Stimulated activated CD8-positive, alpha-beta memory T cell treated with anti-CD3 and anti-CD28 coated beads, Interleukin-2, amount 100 ng/mL, for 48 hours (primary cell): ENCODE measurements around the gene DBNL.

Experiments used
- DNase-seq, 2 donors: peaks; one replicate each; pipeline ENCODE4 v3.0.0-alpha.2; 2020; ENCODE audit warnings: low read depth in 2 of 2

The DBNL gene

DNA sequence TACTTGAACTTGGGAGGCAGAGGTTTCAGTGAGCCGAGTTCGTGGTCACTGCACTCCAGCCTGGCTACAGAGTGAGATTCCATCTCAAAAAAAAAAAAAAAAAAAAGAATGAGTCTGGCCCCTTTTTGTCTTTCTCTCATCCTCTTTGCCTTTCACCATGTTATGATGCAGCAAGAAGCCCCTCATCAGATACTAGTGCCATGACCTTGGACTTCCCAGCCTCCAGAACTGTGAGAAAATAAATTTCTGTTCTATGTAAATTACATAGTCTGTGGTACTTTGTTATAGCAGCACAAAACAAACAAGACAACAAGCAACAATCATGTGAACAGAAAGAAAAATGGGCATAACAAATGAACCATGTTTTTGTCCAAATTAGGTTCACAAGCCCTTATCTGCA lies 2.3 kb upstream of the DBNL start:
- DNase-seq: no peak

- no peak for DNase-seq
These were observed 600 bp upstream of the DBNL start for GRCh38 chr7:44043902-44044301.

DNA sequence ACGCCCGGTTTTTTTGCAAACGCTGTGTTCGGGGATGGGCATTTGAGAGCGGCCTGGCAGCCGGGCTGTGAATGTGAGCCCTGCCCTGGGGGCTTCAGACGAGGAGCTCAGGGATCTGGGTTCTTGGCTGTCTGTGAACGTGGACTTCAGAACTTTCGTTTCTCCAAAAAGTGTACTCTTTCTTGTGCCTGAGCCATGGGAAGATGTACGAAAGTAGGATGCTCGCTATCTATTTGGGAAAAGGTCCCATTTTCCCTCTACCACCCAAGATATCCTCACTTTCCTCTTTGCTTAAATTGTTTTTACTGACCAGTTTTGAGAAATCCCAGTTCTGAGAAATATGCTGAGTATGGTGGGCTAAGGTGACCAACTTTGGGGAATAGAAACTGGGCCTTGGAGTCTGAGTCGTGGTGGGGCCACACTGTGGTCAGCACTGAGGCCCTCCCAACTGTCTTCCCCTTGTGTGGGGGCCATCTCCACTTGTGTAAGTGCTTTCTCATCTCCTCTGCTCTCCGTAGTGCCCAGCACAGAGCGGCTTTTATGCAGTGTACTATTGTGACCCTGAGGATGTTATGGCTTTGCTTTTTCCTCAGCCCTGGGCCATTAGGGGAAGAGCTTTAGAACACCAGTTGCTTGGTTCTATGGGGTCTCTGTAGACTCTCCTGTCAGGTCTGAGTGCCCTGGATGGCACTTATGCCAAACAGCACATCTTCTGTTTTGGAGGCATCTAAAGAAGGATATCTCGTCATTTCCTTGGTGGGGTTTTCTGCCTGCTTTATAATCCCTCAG lies 918 bp downstream of the DBNL start:
- DNase-seq: no peak

- DNase-seq: no peak
These were observed 2.0 kb downstream of the DBNL start for GRCh38 chr7:44046321-44047061.

- DNase-seq: no peak
These were observed 3.7 kb downstream of the DBNL start for GRCh38 chr7:44048031-44048795.

GRCh38 chr7:44050121-44050914 lies 5.8 kb downstream of the DBNL start:
- no peak for DNase-seq

GRCh38 chr7:44050915-44051560 lies 6.5 kb downstream of the DBNL start:
- DNase-seq: no peak

GRCh38 chr7:44051611-44052220 lies 7.2 kb downstream of the DBNL start:
- no peak for DNase-seq

DNA sequence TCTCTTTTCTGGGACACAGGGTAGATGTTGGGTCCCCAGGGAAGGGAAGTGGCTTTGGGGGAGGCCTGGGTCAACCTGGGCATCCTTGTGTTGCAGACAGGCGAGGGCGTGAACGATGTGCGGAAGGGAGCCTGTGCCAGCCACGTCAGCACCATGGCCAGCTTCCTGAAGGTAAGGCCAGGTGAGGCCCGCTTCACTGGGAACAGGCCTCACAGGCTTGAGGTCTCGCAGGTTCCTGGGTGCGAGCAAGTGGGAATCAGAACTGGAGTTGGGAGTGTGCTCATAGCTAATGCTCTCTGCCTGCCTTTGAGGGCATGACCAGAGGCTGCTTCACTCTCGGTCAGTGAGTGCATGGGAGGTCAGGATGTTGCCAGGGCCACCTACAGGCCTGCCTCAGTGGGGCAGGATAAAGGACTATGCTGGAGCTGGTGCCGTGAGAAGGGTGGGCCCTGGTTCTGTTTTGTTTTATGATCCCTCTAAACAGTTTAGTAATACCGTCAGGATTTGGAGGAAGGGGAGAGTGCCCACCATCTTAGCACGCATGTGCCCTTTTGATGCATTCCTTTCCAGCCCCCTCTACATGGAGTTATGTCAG lies 8.4 kb downstream of the DBNL start:
- DNase-seq: no peak

- DNase-seq: no peak
These were observed 12.2 kb downstream of the DBNL start for GRCh38 chr7:44056681-44057080.

- DNase-seq: no peak
These were observed 12.8 kb downstream of the DBNL start for GRCh38 chr7:44057181-44057848.

- no peak for DNase-seq
These were observed 13.6 kb downstream of the DBNL start for GRCh38 chr7:44057849-44058758.

GRCh38 chr7:44058759-44059218 lies 14.3 kb downstream of the DBNL start:
- no peak for DNase-seq

DNA sequence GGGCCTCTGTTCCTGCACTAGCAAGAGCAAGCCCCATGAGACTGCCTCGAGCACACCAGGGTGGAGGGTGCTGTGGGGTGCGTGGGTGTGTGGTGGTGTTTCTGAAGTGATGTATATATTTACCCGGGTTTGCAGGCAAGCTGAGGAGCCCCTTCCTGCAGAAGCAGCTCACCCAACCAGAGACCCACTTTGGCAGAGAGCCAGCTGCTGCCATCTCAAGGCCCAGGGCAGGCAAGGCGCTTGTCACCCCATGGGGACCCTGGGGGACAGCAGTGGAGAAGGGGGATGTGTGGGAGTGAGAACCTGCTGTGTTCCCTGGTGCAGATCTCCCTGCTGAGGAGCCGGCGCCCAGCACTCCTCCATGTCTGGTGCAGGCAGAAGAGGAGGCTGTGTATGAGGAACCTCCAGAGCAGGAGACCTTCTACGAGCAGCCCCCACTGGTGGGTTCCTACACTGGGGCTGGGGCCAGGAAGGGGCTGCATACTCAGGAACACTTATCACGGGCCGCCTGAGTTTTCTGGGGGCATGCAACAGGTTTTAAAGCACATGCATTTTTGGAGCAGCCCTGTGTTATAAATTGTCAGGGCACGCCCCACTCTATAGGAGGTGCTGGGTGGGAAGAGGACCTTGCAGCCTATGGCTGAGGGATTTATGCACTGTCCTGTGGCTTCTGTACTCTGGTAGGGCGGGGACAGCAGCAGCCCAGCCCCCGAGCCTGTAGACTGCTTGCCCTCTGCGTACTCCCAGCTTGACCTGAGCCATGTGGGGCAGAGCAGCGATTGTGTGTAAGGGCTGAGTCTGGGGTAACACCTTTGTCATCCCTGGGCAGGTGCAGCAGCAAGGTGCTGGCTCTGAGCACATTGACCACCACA lies 15.0 kb downstream of the DBNL start:
- DNase-seq: no peak

- DNase-seq: no peak
These were observed 15.8 kb downstream of the DBNL start for GRCh38 chr7:44060091-44060947.

DNA sequence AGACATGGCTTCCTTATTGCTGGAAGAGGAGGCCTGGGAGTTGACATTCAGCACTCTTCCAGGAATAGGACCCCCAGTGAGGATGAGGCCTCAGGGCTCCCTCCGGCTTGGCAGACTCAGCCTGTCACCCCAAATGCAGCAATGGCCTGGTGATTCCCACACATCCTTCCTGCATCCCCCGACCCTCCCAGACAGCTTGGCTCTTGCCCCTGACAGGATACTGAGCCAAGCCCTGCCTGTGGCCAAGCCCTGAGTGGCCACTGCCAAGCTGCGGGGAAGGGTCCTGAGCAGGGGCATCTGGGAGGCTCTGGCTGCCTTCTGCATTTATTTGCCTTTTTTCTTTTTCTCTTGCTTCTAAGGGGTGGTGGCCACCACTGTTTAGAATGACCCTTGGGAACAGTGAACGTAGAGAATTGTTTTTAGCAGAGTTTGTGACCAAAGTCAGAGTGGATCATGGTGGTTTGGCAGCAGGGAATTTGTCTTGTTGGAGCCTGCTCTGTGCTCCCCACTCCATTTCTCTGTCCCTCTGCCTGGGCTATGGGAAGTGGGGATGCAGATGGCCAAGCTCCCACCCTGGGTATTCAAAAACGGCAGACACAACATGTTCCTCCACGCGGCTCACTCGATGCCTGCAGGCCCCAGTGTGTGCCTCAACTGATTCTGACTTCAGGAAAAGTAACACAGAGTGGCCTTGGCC lies 16.6 kb downstream of the DBNL start:
- DNase-seq: no peak
